ENCODE measurements around the gene PWP2.
"Not testable (repeated sequence)": the region's sequence is repeated elsewhere in the genome, so short reads cannot be mapped to it uniquely, and the experiment has no call there.

Gene PWP2

GRCh38 chr21:44138039-44138438, 30.8 kb downstream of the PWP2 start:
- not testable (repeated sequence) for DNase-seq (ENCODE audit: low read depth, low spot score)

- not testable (repeated sequence) for DNase-seq (ENCODE audit: low read depth, low spot score)
Measured at GRCh38 chr21:44139787-44140551, 32.8 kb downstream of the PWP2 start.

DNA sequence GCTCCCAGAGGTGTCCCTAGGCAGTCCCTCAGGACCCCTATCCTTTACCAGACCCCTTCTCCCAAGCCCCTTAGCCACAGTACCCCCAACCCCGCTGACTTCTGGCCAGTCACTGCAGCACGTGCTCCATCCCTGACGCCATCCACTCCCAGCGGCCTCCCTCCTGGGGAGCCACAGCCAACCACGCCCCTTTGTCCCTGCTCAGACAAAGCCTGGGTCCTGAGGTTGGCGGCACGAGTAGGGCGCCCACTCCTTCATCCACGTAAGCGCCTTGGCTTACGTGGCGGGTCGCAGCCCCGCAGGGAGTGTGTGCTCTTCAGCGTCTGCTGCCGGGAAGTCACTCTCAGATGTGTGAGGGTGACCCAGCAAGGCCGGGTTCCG, 33.3 kb downstream of the PWP2 start:
- not testable (repeated sequence) for DNase-seq (ENCODE audit: low read depth, low spot score)

DNA sequence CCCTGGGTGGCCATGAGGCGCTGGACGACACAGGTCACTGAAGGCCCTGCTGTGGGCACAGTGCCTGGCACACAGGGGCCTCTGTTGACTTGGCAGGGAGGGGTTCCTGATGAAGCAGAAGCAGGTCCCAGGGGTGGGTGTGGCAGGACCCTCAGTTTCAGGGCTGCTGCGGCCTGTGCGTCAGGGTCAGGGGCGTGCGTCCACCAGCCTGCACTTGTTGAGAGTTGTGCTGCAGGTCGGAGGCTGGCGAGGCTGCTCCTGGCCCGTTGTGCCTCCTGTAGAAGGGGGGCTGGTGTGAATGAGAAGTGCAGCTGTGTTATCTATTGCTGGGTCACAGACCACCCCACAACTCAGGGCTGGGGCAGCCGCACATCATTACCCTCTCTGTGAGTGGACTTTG, 35.3 kb downstream of the PWP2 start:
- not testable (repeated sequence) for DNase-seq (ENCODE audit: low read depth, low spot score)

- DNase-seq (ENCODE audit: low read depth, low spot score): not testable (repeated sequence)
Measured at GRCh38 chr21:44143380-44143779, 36.2 kb downstream of the PWP2 start.

- not testable (repeated sequence) for DNase-seq (ENCODE audit: low read depth, low spot score)
Measured at GRCh38 chr21:44143996-44144395, 36.8 kb downstream of the PWP2 start.

DNA sequence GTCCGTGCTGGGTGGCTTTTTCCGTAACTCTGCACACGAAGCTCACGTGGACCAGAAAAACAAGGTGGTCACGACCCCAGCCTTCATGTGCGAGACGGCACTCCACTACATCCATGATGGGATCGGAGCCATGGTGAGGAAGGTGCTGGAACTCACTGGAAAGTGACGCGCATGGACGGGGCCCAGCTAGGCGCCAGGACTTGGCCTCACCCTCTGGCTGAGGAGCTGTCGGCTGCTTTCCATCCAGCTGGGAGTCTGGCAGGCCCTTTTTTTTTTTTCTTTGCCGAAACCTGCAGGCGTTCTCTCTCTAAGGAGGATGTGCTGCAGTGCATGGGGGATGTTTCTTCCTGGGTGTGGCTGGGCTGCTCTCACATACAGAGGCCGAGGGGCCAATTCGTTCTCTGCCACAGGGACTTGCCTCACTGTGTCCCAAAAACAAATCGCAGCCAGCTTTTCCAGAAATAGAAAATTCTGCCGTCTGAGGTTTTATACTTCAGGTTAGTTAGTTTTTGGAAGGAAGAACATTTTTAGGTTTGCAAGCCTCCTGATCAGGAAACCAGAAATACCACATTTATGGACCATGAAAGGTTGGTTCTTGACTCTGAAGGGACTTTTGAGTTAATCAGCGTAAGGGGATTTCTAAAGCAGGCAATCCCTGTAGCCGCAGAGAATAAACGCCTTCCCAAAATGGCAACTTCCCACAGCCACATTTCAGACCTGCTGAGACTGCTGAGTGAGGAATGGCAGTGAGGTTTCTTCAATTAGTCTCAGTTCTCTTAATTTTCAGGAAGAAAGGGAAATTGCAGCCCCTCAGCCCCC, 37.8 kb downstream of the PWP2 start:
- DNase-seq (ENCODE audit: low read depth, low spot score): not testable (repeated sequence)

DNA sequence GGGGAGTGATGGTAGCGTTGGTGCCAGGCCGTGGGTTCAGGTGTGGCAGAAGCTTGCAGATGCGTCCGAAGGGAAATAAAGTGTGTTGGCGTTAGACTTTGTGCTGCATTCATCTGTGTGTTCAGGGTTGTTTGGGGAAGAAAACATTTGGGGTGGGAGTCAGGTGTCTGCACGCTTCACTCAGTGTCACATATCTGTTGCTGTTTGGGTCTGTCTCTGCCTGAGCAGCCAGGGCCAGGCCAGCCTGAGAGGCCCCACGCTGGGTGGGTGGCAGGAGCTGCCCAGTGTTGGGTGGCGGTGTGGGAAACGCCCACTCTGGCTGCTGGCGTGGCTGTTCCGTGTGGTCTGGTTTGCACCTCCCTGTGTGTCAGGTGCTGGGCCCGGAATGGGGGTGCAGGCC, 38.4 kb downstream of the PWP2 start:
- DNase-seq (ENCODE audit: low read depth, low spot score): not testable (repeated sequence)

GRCh38 chr21:44147108-44147507, 39.9 kb downstream of the PWP2 start:
- DNase-seq (ENCODE audit: low read depth, low spot score): not testable (repeated sequence)

DNA sequence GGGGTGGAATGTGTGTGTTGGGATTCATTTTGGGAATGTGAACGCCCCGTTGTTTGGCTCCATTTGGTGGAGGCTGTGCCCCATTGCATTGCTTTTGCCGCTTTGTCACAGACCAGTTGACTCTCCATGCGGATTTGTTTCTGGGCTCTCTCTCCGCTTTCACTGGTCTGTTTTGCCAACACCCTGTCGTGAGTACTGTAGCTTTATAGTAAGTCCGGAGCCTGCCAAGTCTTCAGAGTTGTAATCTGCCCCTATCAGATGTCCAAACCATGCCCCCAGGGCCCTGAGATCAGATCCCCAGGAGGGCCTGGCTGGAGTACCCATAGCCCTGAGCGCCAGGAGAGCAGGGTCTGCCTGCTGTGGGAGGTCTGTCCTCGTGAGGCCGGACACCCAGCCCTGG, 43.1 kb downstream of the PWP2 start:
- DNase-seq (ENCODE audit: low read depth, low spot score): not testable (repeated sequence)

GRCh38 chr21:44153214-44153888, 46.2 kb downstream of the PWP2 start:
- DNase-seq (ENCODE audit: low read depth, low spot score): not testable (repeated sequence)

- DNase-seq (ENCODE audit: low read depth, low spot score): not testable (repeated sequence)
Measured at GRCh38 chr21:44153889-44154228, 46.7 kb downstream of the PWP2 start.

DNA sequence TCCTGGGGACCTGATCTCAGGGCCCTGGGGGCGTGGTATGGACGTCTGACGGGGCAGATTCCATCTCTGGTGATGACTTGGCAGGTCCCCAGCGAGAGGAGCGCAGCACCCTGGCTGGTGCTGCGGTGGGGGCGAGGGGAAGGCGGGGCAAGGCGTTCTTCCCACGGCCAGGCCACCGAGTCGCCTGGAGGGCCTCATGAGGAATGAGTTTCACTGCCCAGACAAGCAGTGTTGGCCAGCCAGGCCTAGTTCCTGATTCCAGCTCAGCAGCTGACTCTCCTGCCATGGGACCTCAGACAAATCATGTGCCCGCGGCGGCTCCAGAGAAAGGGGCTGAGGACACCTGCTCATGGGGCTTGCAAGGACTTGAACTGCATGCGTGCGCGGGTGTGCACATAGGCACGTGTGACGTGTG, 47.6 kb downstream of the PWP2 start:
- not testable (repeated sequence) for DNase-seq (ENCODE audit: low read depth, low spot score)

- not testable (repeated sequence) for DNase-seq (ENCODE audit: low read depth, low spot score)
Measured at GRCh38 chr21:44155231-44155993, 48.2 kb downstream of the PWP2 start.

GRCh38 chr21:44155994-44156380, 48.8 kb downstream of the PWP2 start:
- not testable (repeated sequence) for DNase-seq (ENCODE audit: low read depth, low spot score)

DNA sequence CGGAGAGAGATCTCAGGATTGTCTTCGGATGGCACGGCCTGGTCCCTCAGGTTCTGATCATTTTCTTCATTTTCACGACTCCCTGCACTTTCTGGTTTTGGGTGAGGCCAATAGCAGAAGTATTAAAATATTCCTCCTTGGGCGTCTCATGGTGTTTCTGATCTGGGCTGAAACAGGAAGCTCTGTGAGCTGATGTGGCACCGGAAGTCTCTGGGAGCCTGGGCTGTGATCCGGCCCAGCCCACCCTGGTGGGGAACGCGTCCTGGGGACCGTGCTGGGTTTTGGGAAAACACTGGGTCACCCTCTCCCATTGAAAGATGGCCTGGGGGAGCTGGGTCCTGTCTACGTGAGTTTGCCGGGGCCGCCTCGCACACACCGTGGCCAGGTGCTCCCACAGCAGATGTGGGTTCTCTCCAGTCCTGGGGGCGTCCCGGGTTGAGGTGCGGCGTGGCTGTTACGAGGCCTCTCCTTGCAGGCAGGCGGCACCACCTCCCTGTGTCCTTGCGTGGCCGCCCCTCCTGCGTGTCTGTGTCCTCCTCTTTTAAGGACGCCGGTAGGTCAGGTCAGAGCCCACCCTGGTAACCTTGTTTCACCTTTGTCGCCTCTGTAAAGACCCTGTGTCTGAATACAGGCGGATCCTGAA, 50.4 kb downstream of the PWP2 start:
- not testable (repeated sequence) for DNase-seq (ENCODE audit: low read depth, low spot score)

DNA sequence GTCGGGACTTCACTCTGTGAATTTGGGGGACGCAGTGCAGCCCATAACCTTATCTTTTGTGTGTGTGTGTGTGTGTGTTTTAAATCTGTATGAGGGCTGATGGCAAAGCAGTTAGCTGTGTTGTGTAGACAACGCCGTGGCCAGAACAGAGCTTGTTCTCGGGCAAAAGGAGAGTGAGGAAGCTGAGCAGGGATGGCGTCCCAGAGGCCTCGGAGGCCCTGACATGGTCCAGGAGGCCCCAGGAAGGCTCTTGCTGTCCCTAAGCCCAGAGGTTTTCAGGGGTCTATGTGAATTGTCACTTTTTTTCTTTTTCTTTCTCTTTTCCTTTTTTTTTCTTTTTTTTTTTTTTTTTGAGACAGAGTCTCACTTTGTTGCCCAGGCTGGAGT, 50.9 kb downstream of the PWP2 start:
- DNase-seq (ENCODE audit: low read depth, low spot score): not testable (repeated sequence)

- not testable (repeated sequence) for DNase-seq (ENCODE audit: low read depth, low spot score)
Measured at GRCh38 chr21:44159349-44160297, 52.4 kb downstream of the PWP2 start.

DNA sequence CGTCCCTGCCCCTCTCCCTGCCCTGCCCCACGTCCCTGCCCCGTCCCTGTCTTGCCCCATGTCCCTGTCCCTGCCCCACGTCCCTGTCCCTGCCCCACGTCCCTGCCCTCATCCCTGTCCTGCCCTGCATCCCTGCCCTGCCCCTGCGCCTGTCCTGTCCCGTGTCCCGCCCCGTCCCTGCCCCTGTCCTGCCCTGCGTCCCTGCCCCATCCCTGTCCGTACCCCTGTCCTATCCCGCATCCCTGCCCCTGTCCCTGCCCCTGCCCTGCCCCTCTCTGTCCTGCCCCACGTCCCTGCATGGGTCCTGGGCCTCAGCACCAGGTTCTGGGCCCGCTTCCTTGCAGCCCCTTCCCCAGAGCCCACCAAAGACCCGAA, 53.1 kb downstream of the PWP2 start:
- DNase-seq (ENCODE audit: low read depth, low spot score): not testable (repeated sequence)

- not testable (repeated sequence) for DNase-seq (ENCODE audit: low read depth, low spot score)
Measured at GRCh38 chr21:44160821-44161220, 53.6 kb downstream of the PWP2 start.
